ENCODE measurements around the gene PTPRA. TPM values are rescaled to one million over a fixed set of nuclear protein-coding genes. Genes with fewer than 3 reads are reported as not detected.
"Not testable (repeated sequence)": the region's sequence is repeated elsewhere in the genome, so short reads cannot be mapped to it uniquely, and the experiment has no call there.

The PTPRA gene
- total RNA-seq, 2 donors from 2014 or later: 52.4 to 58.7 TPM

GRCh38 chr20:3021777-3022176 lies 148.5 kb downstream of the PTPRA start:
- no peak overlapping the region for H3K4me3 Mint-ChIP-seq
- H3K4me1 Mint-ChIP-seq: peaks cover 15% of the 10 kb centered on the region
- H3K4me1 ChIP-seq (ENCODE audit: control insufficient read depth, insufficient read depth, low read length): peaks cover 7% of the 10 kb centered on the region
- H3K27ac Mint-ChIP-seq: no peak overlapping the region
- no peak overlapping the region for H3K27ac ChIP-seq (ENCODE audit: low read depth, low read length)
- no peaks in the 10 kb centered on the region for H3K27me3 Mint-ChIP-seq (ENCODE audit: insufficient read depth)
- H3K36me3 ChIP-seq (ENCODE audit: control insufficient read depth, insufficient read depth, low read length): peaks cover 61% of the 10 kb centered on the region
- no peak overlapping the region for H3K9ac ChIP-seq (ENCODE audit: extremely low read depth, low read length, poor library complexity, severe bottlenecking)
- no peak for DNase-seq
- TF ChIP-seq, protein P1, sequence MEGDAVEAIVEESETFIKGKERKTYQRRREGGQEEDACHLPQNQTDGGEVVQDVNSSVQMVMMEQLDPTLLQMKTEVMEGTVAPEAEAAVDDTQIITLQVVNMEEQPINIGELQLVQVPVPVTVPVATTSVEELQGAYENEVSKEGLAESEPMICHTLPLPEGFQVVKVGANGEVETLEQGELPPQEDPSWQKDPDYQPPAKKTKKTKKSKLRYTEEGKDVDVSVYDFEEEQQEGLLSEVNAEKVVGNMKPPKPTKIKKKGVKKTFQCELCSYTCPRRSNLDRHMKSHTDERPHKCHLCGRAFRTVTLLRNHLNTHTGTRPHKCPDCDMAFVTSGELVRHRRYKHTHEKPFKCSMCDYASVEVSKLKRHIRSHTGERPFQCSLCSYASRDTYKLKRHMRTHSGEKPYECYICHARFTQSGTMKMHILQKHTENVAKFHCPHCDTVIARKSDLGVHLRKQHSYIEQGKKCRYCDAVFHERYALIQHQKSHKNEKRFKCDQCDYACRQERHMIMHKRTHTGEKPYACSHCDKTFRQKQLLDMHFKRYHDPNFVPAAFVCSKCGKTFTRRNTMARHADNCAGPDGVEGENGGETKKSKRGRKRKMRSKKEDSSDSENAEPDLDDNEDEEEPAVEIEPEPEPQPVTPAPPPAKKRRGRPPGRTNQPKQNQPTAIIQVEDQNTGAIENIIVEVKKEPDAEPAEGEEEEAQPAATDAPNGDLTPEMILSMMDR (conservative IDR thresholded peaks at IDR 0.05): no peak
- no peaks in the 10 kb centered on the region for H3K27me3 ChIP-seq (ENCODE audit: control insufficient read depth, insufficient read depth, low read length, poor library complexity, severe bottlenecking)
- H3K36me3 Mint-ChIP-seq (ENCODE audit: low read depth): peaks cover 84% of the 10 kb centered on the region
- H3K9me3 Mint-ChIP-seq: peaks cover 18% of the 10 kb centered on the region
- WGBS, 2 experiments (ENCODE audit: insufficient coverage in 1 of 2, insufficient read length in 1 of 2): 95 to 100% methylated on average over 2 to 5 of the region's 5 CpGs
- H3K4me3 ChIP-seq (ENCODE audit: low read length): no peak overlapping the region
- no peaks in the 10 kb centered on the region for H3K9me3 ChIP-seq (ENCODE audit: control insufficient read depth, low read length)

DNA sequence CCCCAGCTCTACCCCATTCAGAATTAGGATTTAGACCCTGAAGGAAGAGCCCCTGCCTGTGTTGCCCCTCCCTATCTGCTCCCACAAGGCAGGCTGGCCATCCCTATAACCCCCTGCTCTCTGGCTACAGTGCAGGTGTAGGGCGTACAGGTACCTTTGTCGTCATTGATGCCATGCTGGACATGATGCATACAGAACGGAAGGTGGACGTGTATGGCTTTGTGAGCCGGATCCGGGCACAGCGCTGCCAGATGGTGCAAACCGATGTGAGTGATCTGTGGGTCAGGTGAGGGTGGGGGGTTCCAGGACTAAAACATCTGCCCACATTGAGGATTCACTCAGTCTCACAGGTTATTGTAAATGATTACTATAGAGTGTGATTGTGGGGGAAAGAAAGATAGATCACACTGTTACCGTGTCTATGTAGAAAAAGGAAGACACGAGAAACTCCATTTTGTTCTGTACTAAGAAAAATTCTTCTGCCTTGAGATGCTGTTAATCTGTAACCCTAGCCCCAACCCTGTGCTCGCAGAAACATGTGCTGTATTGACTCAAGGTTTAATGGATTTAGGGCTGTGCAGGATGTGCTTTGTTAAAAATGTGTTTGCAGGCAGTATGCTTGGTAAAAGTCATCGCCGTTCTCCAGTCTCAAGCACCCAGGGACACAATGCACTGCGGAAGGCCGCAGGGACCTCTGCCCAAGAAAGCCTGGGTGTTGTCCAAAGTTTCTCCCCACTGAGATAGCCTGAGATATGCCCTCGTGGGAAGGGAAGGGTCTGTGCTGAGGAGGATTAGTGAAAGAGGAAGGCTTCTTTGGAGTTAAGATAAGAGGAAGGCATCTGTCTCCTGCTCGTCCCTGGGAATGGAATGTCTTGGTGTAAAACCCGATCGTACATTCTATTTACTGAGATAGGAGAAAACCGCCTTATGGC lies 149.5 kb downstream of the PTPRA start:
- not testable (repeated sequence) for DNase-seq; H3K4me3 ChIP-seq (ENCODE audit: low read length); H3K27me3 Mint-ChIP-seq (ENCODE audit: insufficient read depth); H3K9ac ChIP-seq (ENCODE audit: extremely low read depth, low read length, poor library complexity, severe bottlenecking); H3K27ac ChIP-seq (ENCODE audit: low read depth, low read length); H3K9me3 ChIP-seq (ENCODE audit: control insufficient read depth, low read length); H3K4me1 ChIP-seq (ENCODE audit: control insufficient read depth, insufficient read depth, low read length); H3K27me3 ChIP-seq (ENCODE audit: control insufficient read depth, insufficient read depth, low read length, poor library complexity, severe bottlenecking)
- 88 to 95% methylated on average over 14 to 16 of the region's 20 CpGs for WGBS, 2 experiments (ENCODE audit: insufficient coverage in 1 of 2, insufficient read length in 1 of 2)
- peak overlapping the region; percentile 96 for H3K27ac Mint-ChIP-seq
- H3K4me3 Mint-ChIP-seq: peak overlapping the region; percentile 34
- H3K36me3 Mint-ChIP-seq (ENCODE audit: low read depth): peaks cover 84% of the 10 kb centered on the region
- H3K9me3 Mint-ChIP-seq: peaks cover 17% of the 10 kb centered on the region
- peaks cover 15% of the 10 kb centered on the region for H3K4me1 Mint-ChIP-seq
- peaks cover 61% of the 10 kb centered on the region for H3K36me3 ChIP-seq (ENCODE audit: control insufficient read depth, insufficient read depth, low read length)

DNA sequence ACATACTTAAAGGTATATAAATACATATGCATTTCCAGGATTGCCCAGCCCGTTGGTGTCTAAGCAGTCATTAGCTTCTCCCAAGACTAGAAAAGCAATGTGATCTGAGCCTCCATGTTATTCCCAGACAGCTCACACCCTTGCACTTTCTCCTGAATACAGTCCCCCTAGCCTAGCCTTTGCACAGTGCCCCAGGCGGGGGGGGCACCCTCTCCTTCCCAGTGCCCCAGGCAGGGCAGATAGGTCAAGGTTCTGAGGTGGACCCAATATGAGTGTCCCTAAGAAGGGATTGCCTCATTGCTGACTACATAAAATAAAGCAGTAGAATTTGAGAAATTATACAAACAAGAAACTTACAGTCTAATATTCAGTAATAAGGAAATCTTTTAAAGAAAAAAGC lies 154.7 kb downstream of the PTPRA start:
- Mint-ChIP-seq H3K36me3 (ENCODE audit: low read depth) (peaks cover 57% of the 10 kb centered on the region), H3K4me3 (no peak overlapping the region), H3K27me3 (ENCODE audit: insufficient read depth) (no peaks in the 10 kb centered on the region)

More for the DNA sequence above, 154.7 kb downstream of the PTPRA start:
- no peak for DNase-seq
- Histone ChIP-seq H3K9me3 (ENCODE audit: control insufficient read depth, low read length) (no peaks in the 10 kb centered on the region), H3K4me1 (ENCODE audit: control insufficient read depth, insufficient read depth, low read length) (no peaks in the 10 kb centered on the region), H3K36me3 (ENCODE audit: control insufficient read depth, insufficient read depth, low read length) (peaks cover 61% of the 10 kb centered on the region), H3K27ac (ENCODE audit: low read depth, low read length) (no peak overlapping the region), H3K27me3 (ENCODE audit: control insufficient read depth, insufficient read depth, low read length, poor library complexity, severe bottlenecking) (no peaks in the 10 kb centered on the region), H3K9ac (ENCODE audit: extremely low read depth, low read length, poor library complexity, severe bottlenecking) (no peak overlapping the region), H3K4me3 (ENCODE audit: low read length) (no peak overlapping the region)
- peaks cover 9% of the 10 kb centered on the region for H3K4me1 Mint-ChIP-seq
- WGBS, 2 experiments (ENCODE audit: insufficient coverage in 1 of 2, insufficient read length in 1 of 2): 91 to 100% methylated on average over 1 to 2 of the region's 2 CpGs
- TF ChIP-seq, protein P1 (conservative IDR thresholded peaks at IDR 0.05): no peak
- no peak overlapping the region for H3K27ac Mint-ChIP-seq
- no peaks in the 10 kb centered on the region for H3K9me3 Mint-ChIP-seq

Data from endodermal cell (in vitro differentiated cells).